NCI-H82 (cell line): ENCODE measurements around the gene HOXB3.

ENCODE experiments used
- DNase-seq: peaks from one replicate; lab custom pipeline; 2025; lab: John Stamatoyannopoulos, UW

The HOXB3 gene

GRCh38 chr17:48586355-48587258 is 3.4 kb downstream of the HOXB3 start:
- no peak for DNase-seq

- DNase-seq = no peak
Measured at GRCh38 chr17:48584223-48584741, 5.8 kb downstream of the HOXB3 start.

GRCh38 chr17:48583708-48584222 is 6.3 kb downstream of the HOXB3 start:
- no peak for DNase-seq

- DNase-seq = no peak
Measured at GRCh38 chr17:48582750-48583069, 7.3 kb downstream of the HOXB3 start.

GRCh38 chr17:48579760-48580554 is 10.1 kb downstream of the HOXB3 start:
- DNase-seq = no peak

- DNase-seq = no peak
Measured at GRCh38 chr17:48579471-48579759, 10.6 kb downstream of the HOXB3 start.

GRCh38 chr17:48578616-48579470 is 11.2 kb downstream of the HOXB3 start:
- DNase-seq = no peak

- no peak for DNase-seq
Measured at GRCh38 chr17:48577946-48578615, 12.0 kb downstream of the HOXB3 start, which contains the start of gene HOXB4. TSS of gene HOXB4 (minus strand) at chr17:48578350. CDS start at chr17:48578319, 31 bp downstream.

- no peak for DNase-seq
Measured at GRCh38 chr17:48577330-48577945, 12.6 kb downstream of the HOXB3 start.

- no peak for DNase-seq
Measured at GRCh38 chr17:48576479-48577309, 13.3 kb downstream of the HOXB3 start.

GRCh38 chr17:48575673-48576478 is 14.2 kb downstream of the HOXB3 start:
- no peak for DNase-seq

- no peak for DNase-seq
Measured at GRCh38 chr17:48575066-48575582, 14.9 kb downstream of the HOXB3 start.

- no peak for DNase-seq
Measured at GRCh38 chr17:48574505-48575065, 15.5 kb downstream of the HOXB3 start.

- DNase-seq = no peak
Measured at GRCh38 chr17:48571826-48572417, 18.1 kb downstream of the HOXB3 start.

- DNase-seq = no peak
Measured at GRCh38 chr17:48571024-48571818, 18.8 kb downstream of the HOXB3 start.

- DNase-seq = no peak
Measured at GRCh38 chr17:48570325-48571023, 19.6 kb downstream of the HOXB3 start.
